ENCODE results near the gene MIPEP.

Gene MIPEP

GRCh38 chr13:23740002-23740401 is 149.2 kb downstream of the MIPEP start:
- DNase-seq = no peak

GRCh38 chr13:23739596-23739995 is 149.6 kb downstream of the MIPEP start:
- DNase-seq = no peak

- DNase-seq = no peak
These were observed 152.7 kb downstream of the MIPEP start for GRCh38 chr13:23736541-23736940.

DNA sequence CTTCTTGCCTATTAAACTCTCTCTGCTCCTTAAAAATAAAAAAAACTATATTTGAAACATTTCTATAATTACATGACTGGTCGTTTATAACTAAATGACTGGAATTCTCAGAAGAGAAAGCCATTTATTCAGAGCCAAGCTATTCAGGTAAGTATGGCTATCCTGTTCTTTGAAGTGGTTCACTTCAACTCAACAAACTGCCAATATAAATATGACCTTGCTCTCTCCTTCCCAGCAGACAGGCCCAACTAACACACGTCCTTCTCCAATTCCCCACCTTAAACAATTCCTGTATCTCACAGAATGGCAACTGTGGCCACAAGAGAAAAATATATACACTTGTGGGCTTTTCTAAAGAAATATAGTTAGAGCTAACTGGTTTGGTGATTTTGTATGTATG is 153.9 kb downstream of the MIPEP start:
- DNase-seq = no peak

- DNase-seq = no peak
These were observed 157.5 kb downstream of the MIPEP start for GRCh38 chr13:23731709-23732108.

DNA sequence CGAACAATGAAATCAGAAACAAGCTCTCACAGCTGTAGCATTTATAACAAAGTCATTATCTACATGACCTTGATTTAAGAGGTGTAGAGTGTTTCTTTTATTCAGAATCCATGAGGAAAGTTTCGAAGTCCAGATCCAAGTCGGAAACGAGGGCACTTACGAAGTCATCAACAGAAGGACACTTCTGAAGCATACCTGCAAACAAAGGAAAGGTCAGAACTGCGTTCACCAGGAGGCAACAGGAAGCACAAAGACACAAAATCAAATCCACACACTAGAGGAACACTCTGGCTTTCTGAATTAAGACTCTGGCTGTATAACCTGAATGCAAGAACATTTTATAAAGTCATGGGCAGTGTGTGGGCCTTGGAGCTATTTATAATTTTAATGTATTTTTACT is 158.9 kb downstream of the MIPEP start:
- no peak for DNase-seq

GRCh38 chr13:23729531-23729930 is 159.7 kb downstream of the MIPEP start:
- DNase-seq = no peak

DNA sequence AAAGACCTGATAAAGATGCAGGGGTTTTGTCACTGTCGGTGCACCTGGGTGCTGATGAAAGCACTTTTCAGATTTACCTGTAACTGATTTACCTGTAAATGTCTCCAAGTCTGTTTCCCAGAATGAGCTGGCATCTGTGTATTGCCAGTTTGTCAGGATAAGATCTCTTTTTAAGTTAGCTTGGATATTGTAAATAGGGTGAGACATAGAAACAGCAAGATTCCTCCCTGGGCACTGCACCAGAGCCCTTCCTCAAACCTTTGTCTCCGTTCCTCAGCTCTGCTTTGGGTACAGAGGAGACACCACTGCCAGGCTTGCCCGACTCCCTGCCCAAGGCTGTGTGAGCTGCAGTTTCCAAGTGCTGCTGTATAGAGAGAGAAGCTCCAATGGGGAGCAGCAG is 160.4 kb downstream of the MIPEP start:
- DNase-seq = no peak

GRCh38 chr13:23725922-23726321 is 163.3 kb downstream of the MIPEP start:
- DNase-seq = no peak

- no peak for DNase-seq
These were observed 164.8 kb downstream of the MIPEP start for GRCh38 chr13:23724196-23724970.

DNA sequence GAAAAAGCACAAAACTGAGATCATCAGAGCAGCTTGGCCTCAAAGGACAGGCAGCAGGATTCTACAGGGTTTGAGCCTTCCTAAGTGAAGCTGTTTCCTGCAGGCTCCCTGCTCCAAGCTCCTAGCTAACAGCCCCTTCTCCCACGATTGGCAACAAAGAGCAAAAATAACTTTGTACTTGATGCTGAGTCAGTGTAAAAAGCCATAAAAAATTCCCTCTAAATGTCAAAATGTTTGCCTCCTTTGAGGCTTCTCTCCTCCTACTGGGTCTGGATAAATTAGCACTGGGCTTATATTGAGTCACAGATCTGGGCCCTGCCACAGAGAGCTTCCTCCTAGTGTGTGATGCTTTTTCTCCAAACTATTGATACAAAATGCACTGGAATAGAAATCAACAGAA is 165.7 kb downstream of the MIPEP start:
- no peak for DNase-seq

GRCh38 chr13:23722726-23723453 is 166.3 kb downstream of the MIPEP start:
- no peak for DNase-seq

DNA sequence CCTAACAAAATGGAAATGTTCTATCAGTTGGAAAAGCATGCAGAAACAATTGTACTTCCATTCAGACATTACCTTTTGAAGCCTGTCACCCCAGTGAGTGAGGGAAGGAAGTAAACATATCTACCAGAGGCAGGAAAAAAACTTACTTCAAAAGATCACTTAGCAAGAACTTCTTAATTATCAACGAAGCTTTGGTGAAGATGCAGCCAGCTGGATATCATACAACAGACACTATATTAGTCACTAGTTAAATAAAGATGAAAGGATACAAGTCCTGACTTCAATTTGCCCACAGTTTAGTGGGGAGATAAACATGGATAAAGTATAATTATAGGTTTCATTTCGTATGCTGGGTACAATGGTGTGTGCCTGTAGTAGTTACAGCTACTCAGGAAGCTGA is 170.2 kb downstream of the MIPEP start:
- DNase-seq = no peak

DNA sequence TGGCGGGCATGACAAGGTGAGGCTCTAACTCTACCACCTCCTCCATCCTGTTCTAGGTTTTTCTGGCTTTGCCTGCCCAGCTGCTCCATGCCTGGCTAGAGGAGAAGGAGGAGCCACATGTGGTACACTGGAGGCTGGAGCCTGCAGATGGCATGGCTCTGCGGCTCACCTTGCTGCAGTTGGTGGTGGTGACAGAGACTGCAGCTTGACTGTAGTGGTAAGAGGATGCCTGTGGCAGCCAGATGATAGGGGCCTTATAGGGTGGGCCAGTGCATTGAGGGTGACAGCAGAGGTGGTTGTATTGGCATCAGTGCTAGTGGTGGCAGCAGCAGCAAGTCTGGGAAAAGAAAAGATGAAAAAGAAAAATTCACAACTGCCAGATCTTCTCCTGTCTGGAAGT is 172.8 kb downstream of the MIPEP start:
- no peak for DNase-seq

- DNase-seq = no peak
These were observed 173.4 kb downstream of the MIPEP start for GRCh38 chr13:23715762-23716235.

DNA sequence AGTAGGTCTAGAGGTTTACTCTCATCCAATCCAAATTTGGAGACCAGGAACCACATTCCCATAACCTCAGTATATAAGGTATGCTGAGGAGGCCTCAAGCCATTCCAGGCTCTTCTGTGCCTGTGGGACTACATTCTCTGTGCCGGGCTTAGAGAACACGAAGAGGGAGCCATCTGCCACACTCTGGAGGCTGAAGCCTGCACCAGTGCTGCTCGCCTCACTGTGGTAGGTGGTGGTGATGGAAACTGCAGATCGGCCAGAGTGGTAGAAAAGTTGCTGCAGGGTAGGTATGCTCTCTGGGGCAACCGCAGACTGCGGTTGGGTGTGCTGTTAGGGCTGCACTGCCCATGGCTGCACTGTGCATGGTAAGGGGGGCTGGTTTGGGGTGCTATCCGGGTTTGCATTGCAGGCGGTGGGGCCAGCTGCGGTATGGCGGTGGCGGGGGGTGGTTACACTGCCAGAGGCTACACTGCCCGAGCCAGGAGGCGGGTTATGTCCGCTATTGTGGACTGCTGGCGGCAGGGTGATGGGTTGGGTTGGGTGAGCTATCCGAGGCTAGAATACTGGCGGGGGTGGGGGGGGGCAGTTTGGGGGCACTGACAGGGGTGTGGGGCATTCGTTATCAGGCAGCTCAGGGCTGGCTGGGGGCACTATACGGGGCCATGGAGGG is 174.0 kb downstream of the MIPEP start:
- DNase-seq = no peak

GRCh38 chr13:23714672-23715071 is 174.5 kb downstream of the MIPEP start:
- DNase-seq = no peak

- no peak for DNase-seq
These were observed 177.8 kb downstream of the MIPEP start for GRCh38 chr13:23711355-23711754.

- DNase-seq = no peak
These were observed 178.8 kb downstream of the MIPEP start for GRCh38 chr13:23710366-23710765.

GRCh38 chr13:23709536-23709935 is 179.7 kb downstream of the MIPEP start:
- no peak for DNase-seq

DNA sequence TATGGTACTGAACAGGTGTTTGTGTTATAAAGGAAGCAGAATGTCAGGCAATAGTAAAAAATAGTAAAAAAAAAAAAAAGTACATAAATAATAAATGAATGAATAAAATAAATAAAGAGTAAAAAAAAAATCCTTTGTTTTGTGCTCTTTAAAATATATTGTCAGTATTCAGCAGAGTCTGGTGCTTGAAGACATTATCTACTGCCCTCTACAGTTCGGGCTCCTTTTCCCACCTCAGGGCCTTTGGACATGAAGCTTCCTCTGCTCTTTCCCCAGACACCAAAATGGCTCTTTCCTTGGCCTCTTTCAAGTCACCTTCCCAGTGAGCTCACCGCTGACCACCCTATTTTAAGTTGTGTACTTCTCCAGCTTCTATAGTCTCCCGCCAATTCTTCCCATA is 181.5 kb downstream of the MIPEP start:
- DNase-seq = no peak

- DNase-seq = no peak
These were observed 183.6 kb downstream of the MIPEP start for GRCh38 chr13:23705583-23705982.

DNA sequence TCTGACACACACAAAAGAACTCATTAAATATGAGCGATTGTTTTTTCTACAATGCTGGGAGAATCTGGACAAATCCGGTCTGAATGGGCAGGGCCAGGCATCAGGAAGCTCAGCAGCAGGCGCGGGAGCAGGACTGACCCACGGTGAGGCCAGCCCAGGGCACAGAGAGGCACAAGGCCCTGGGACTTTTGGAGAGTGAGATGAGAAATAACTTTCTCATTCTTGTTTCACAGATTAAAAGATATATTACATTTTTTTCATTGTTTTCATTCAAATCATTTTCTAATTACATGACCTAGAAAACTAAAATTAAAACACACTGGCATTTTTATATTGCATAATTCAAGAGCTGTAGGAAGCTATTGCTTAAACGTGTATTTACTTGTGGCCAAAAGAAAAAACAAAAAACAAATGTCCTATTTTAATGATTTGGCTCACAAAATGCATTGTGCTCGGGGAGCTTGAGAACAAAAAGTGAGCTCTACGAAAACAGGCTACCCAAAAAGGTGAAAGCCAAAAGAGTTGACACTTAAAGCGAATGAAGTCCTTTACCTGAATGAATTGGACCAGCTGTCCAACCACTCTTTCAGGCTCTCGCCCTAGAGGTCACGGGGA is 185.8 kb downstream of the MIPEP start:
- DNase-seq = no peak

All from activated CD8-positive, alpha-beta memory T cell treated with anti-CD3 and anti-CD28 coated beads, Interleukin-2, amount 50 U/mL, for 48 hours (primary cell).